Astrocyte of the cerebellum (primary cell): Measurements from ENCODE around the gene PDK2.

Experiments
- DNase-seq: peaks from one replicate; pipeline ENCODE4 v3.0.0-alpha.2; 2011; ENCODE audit warnings: low read depth
- H3K4me3 ChIP-seq: 2 replicates; pipeline ENCODE4 v1.5.1; 2011; ENCODE audit warnings: mild to moderate bottlenecking, low read depth, low read length, moderate library complexity
- in situ Hi-C: cut with HindIII; loops from 2 replicates; pipeline ENCODE4 v1.10.0; 2017; ENCODE audit warnings: low sequenced_read_pairs
- TF ChIP-seq, protein P1 (sequence below): IDR thresholded peaks from 2 replicates; pipeline ENCODE4 v1.5.1; 2012; ENCODE audit warnings: low read length, low read depth, moderate library complexity, mild to moderate bottlenecking; ENCODE audit errors: missing control alignments

PDK2 gene

DNA sequence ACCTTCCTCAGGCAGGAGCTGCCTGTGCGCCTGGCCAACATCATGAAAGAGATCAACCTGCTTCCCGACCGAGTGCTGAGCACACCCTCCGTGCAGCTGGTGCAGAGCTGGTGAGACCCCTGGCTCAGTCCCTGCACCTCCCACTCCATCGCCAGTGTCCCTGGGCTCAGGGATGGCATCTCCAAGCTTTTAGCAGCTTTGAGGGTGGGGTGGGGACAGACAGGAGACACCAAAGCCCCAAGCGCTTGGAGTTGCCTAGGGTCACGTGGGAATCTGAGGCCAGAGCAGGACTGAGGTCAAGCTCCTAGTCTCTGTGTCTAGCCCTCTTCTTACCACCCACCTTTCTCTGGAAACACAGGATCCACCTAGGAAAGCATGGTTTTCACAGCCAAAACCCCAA is 2.3 kb downstream of the PDK2 start:
- H3K4me3 ChIP-seq = no peak overlapping the region
- DNase-seq = no peak
- in situ Hi-C loops = no loop called here
- TF ChIP-seq, protein P1, sequence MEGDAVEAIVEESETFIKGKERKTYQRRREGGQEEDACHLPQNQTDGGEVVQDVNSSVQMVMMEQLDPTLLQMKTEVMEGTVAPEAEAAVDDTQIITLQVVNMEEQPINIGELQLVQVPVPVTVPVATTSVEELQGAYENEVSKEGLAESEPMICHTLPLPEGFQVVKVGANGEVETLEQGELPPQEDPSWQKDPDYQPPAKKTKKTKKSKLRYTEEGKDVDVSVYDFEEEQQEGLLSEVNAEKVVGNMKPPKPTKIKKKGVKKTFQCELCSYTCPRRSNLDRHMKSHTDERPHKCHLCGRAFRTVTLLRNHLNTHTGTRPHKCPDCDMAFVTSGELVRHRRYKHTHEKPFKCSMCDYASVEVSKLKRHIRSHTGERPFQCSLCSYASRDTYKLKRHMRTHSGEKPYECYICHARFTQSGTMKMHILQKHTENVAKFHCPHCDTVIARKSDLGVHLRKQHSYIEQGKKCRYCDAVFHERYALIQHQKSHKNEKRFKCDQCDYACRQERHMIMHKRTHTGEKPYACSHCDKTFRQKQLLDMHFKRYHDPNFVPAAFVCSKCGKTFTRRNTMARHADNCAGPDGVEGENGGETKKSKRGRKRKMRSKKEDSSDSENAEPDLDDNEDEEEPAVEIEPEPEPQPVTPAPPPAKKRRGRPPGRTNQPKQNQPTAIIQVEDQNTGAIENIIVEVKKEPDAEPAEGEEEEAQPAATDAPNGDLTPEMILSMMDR = no peak

DNA sequence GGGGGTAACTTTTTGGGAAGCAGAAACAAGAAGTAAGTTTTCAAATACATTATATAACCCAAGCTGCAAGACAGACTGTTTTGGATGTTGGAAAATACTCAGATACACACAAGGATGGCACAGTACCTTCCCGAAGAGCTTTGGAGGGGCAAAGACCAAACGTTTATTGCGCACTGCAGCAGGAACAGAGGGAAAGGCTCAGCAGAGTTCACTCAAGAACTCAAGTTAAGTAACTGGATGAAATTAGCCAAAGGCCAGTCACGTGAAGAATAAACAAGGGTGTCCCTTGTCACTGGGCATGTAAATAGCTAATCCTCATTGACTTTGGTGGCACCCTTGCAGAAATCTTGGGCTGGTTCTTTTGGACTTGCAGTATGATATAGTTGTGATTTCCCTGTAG is 2.8 kb downstream of the PDK2 start:
- DNase-seq = no peak
- H3K4me3 ChIP-seq = no peak overlapping the region
- TF ChIP-seq, protein P1 = no peak
- in situ Hi-C loops = no loop called here

DNA sequence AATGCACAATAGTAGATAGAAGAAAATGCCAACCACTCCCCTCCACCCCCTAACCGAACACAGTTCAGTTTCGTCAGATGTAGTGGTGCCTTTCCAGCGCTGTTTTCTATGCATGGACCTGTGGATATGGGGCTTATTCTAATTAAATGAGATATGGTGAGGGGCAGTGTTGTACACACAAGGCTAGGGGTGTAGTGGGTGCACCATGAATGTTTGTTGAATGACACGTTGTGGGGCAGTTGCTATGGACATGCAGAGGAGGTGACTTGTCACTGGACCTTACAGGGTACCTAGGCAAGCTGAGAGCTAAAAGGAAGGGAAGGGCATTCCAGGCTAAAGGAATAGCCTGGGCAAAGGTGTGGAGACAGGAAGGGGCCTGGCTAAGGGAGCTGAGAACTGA is 3.4 kb downstream of the PDK2 start:
- in situ Hi-C loops = no loop called here
- H3K4me3 ChIP-seq = no peak overlapping the region
- DNase-seq = no peak
- TF ChIP-seq, protein P1 = no peak

DNA sequence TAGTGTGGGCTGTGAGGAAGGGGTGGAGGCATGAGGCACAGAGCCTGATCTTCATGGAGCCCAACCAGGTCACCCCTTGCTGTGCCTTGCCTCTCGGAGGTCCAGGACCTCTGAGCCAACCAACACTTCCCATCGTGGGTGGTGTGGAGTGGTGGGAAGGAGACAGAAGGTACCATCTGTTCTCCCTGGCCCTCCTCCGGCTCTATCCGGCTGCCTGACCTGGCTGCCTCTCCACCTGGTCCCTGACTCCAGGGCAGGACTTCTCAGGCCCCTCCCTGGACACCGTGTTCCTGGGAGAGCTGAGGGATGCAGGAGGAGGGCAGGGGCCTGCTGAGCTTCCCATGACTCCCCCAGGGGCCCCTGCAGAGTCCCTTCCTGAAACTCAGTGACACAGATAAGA is 3.9 kb downstream of the PDK2 start:
- TF ChIP-seq, protein P1 = no peak
- no peak for DNase-seq
- in situ Hi-C loops = no loop called here
- H3K4me3 ChIP-seq = no peak overlapping the region

DNA sequence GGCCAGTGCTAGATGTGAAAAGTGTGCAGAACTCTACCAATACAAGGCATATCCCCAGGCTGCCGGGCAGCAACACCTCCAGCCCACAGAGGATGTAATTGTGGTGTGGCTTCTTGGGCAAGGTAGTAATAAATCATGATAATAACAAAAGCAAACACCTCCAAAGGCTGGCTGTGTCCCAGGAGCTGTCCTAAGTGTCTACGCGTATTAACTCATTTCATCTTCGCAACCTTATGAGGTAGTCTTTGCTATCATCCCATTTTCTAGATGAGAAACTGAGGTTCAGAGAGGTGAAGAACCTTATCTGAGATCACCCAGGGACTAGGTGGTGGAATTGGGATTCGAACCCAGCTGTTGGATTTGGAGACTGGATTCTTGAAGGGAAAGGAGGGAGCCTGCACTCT is 5.3 kb downstream of the PDK2 start:
- TF ChIP-seq, protein P1 = no peak
- no peak overlapping the region for H3K4me3 ChIP-seq
- DNase-seq = no peak
- in situ Hi-C loops = no loop called here

DNA sequence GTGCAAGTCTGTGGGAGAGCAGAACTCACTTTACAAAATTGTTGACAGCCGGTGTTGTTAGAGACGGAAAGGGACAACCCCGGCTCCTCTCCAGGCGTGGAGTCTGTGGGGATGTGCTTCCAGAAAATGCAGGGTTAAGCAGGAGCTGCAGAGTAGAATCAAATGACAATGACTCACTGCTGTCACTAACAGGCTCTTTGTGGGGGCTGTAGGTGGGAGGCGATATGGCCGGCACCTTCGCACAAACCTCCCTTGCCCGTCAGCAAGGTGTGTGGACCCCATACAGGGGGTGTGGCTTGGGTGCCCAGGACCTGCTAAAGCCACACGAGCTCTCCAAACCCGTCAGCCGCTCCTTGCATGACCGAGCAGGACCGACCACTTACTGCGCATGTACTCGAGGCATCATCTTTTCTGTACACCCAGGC is 5.8 kb downstream of the PDK2 start:
- in situ Hi-C loops = no loop called here
- TF ChIP-seq, protein P1 = no peak
- no peak overlapping the region for H3K4me3 ChIP-seq
- no peak for DNase-seq
